Stimulated activated CD8-positive, alpha-beta memory T cell treated with anti-CD3 and anti-CD28 coated beads, Interleukin-12 subunit alpha, Interleukin-12 subunit beta, amount 100 ng/mL, for 24 hours (primary cell): ENCODE measurements around the gene SMG6.

ENCODE experiments used
- DNase-seq: peaks from one replicate; pipeline ENCODE4 v3.0.0-alpha.2; 2020; ENCODE audit errors: extremely low read depth

Gene SMG6

GRCh38 chr17:2105663-2106062, 197.9 kb downstream of the SMG6 start:
- no peak for DNase-seq

DNA sequence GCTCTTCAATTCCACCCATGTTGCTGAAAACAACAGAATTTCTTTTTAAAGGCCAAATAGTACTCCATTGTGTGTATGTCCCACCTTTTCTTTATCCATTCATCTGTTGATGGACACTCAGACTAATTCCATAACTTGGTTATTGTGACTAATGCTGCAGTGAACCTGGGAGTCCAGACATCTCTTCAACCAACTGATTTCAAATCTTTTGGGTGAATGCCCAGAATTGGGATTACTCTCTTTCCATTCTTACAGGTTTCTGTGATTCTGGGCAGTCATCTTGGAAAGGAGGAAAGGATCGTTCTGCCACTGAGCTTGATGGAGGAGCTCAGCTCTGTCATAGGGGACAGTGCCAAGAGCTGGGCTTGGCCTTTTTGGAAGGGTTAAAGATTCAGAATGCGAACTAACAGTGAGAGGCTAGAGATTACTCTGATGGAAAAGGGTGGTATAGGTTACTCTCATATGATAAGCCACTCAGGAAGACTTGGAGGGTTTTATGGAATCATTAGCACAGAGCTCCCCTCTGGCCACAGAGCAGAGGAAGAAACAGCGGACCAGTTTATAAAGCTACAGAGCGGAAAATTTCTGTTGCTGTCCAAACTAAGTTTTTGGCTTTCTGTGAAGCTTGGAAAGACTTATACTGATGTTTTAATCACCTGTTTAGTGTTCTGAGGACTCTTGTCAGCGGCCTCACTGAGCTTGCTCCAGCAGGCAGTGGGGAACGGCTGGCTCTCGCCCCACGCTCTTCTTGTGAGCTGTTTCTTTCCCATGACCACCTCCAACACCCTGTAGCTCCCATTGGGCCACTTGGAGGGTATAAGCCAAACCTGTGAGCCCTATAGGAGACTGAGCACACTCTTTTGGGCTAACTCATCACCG, 200.4 kb downstream of the SMG6 start:
- DNase-seq: no peak

- DNase-seq: no peak
Observed at GRCh38 chr17:2101448-2102257, 201.9 kb downstream of the SMG6 start.

DNA sequence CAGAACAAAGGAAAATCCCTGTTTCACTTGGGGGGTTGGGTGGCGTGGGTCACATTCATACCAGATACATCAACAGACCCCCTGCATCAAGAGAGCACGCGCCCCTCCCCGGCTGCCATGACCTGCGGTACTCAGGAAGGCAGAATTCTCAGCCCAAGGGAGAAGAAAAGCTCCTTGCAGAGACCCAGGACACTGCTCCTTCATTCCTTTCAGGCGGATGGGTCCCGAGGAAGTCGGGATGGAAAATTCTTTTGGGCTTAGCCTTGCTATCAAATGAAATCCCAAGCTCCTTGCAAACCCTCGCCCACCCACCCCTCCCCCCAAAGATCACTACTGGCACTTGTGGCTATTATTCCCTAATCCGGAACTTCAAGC, 208.1 kb downstream of the SMG6 start:
- DNase-seq: no peak

DNA sequence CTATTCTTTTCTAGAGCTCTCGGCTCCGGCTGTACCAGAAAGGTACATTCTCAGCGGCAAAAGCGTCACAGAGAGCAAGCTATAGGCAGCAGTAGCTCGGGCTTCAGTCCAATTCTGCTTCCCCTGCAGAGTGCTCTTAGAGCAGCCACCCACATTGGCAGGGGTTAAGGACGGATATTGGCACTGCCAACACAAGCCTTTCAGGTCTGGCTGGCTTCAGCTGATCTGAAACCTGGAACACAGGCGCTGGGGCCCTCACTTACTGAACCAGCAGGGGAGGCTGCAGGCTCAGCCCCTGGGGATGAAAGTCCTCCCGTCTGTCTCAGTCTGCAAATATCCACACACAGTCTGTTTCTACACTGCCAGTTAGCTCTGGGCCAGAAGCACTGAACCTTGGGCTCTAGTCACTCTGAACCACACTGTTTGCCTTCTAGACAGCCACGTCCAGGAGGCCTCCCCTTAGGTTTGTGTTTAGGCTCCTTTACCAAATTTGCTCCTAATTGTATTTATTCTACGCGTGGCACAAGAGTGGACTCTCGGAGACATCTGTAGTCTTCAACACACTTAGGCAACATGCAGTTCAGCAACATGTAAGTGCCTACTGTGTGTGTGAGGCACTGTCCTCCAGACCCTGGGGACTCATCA, 208.6 kb downstream of the SMG6 start:
- no peak for DNase-seq

DNA sequence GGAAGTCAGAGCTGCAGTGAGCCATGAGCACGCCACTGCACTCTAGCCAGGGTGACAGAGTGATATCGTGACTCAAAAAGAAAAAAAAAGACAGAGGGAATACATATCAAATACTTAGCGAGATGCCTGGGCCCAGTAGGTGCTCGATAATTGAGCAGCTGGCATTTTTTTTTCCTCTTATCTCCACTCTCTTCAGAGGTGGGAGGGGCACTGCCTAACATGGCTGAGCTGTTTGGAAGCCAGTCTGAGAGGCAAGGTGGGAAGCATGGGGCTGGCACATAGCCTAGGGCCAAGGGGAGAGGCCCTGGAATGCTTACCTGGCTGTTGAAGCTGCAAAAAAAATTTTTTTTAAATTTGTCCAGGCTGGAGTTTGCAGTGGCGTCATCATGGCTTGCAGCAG, 210.2 kb downstream of the SMG6 start:
- no peak for DNase-seq

DNA sequence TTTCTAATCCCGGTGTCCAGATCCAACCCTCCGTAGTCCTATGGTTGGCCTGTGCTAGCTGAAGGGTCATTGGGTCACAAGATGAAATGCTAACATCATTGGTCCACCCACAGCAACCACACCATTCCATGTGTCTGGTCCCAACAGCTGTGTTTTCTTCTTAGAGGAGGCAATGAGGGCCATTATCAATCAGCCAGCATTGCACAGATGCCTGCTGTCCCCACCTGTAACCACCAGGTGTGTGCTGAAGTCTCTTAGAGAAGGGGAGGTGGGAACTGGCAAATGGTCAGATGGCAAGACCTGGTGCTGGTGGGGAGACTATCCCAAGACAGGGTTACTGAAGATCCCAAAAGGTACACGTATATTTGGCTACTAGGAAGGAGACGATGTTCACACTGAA, 211.3 kb downstream of the SMG6 start:
- no peak for DNase-seq

- DNase-seq: no peak
Observed at GRCh38 chr17:2090804-2091534, 212.6 kb downstream of the SMG6 start.

DNA sequence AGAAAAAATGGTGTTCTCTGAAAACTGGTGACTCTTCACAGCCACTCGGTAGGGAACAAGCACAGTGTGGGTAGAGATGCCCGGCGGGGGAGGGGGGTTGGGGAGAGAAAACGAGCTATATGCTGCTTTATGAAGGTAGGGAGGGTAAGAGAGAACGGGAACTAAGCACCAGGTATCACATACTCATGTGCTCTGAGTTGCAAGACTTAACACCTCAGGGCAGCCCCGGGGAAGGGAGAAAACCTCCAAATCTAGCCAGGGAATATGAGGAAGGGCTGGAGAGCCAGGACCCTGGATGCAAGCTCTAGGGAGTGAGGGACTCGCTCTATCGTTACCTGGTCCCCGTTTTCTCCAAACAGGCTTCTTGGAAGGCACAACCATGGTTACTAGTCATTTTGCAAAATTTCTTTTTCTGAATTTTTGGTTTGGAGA, 213.4 kb downstream of the SMG6 start:
- no peak for DNase-seq

DNA sequence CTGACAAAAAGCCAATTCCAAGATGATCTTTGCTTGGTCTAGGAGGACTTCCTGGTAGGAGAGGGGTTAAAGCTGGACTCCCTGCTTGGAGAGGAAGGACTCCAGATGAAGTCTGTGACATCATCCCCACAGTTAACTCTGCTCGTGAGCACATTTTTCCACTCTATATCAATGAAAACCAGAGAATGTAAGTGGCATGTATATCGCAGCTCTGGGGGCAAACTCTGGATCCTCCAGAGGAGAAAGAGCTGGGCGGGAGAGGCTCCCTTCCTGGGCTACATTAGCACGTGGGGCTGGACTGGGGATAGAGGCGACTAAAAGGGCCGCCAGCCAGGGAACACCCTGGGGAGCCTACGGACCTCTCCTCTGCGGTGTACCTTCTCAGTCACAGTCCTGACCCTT, 214.6 kb downstream of the SMG6 start:
- no peak for DNase-seq

DNA sequence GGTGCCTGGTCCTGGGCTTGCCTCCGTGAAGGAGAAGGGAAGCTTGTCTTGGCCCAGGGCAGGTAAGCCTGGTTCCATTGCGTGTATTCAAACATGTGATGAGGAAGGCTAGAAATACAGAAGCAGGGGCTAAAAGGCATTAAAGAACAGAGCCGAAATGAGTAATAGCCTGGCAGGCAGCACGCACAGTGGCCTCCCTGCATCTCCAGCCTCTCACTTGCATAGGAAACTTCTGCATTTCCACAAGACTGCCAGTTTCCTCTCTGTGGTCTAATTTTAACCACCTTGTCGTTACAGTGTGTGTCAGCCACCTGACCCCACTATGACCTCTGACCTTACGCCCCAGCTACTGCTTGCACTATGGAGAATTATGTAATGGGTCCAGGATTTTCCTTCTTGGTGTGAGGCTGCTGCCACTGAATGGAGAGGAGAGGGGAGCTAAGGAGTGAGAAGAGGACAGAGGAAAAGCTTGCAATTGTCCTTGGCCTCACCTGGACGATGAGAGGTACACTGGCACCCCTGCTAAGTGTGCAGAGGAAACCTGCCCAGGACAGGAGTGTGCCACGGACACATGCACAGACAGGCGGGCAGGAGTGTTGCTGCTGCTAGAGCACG, 215.9 kb downstream of the SMG6 start:
- peak; percentile 31 for DNase-seq

DNA sequence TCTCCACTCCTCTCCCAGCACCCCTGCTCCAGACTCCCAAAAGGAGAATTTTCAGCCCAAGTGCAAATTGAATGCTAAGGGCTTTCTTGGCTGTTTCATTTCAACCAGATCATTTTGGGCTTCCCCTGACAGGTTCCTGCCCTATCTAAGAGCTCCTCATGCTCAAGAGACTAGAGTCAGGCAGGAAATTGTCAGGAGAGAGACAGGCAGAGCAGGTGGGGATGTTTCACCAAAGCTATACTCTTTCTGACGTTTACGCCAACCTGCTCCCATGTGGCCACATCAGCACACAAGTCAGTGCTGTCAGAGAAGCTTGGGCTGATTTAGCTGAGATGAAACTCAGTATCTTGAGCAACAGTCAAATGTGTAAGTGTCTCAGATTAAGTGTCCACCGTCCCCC, 217.3 kb downstream of the SMG6 start:
- no peak for DNase-seq

GRCh38 chr17:2085648-2085949, 218.0 kb downstream of the SMG6 start:
- no peak for DNase-seq

DNA sequence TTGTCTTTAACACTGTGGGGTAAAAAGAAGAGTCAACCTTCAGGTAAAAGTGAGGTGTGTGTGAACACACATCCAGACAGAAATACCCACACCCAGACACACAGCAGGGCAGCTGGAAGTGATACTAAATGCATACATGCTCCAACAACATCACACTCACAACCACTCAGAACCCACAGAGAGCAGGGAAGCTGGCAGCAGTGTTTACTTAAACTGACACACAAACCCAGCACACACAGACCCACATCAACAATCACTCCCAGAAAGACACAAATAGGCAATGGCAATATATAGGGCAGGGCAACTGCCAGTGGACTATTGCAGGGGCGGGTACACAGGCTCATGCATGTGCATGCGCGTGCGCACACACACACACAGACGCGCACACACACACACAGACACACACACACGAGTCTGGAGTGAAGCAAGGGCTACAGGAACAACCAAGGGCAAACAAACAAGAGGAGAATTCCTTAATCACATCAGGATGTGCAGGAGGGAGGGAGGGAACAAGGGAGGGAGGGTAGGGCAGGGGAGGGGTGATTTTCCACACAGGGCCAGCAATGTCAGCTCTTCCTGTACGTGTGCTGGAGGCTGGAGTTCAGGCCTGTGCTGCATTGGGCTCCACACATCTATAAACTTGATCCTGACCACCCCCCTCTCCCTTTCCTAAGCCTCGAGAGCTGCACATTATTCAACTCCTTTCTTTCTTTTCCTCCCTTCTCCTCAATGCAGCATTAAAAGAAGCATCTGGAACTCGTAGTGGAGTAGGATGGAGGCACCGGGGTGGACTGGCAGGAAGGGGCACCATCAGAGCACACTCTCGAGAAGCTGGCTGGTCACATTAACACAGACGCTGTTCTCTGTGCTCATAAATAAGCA, 218.6 kb downstream of the SMG6 start:
- no peak for DNase-seq

DNA sequence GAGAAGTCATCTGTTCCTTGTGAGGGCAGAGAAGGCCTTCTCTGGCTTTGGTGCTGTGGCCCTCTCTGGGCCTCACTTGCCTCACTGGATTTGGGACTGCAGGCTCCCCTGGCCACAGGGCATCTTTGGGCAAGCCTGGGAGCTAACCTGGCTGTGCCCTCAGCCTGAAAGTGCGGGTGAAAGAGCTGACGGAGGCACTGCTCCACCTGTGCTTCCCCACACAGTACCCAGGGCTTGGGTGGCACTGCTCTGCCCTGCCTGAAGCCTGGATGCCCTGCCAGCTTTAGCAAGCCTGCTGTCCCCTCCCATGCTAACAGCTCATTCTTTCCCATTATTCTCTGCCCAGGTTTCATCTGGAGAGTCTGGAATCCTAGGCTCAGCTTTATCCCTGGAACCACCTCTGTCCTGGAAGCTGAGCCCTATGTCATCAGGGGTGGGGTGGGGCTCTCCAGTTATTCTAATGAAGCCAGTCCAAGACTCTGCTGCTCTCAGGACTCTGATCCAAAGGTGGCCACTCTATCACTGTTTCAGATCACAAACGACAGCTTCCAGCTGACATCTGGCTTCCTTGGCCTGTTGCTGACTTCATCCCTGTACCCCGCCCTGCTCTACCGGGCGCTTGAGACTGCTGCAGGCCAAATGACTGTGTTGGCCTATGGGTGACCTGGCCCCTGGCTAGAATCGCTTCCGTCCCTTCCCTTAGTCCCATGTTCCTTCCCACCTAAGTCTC, 219.4 kb downstream of the SMG6 start:
- no peak for DNase-seq

DNA sequence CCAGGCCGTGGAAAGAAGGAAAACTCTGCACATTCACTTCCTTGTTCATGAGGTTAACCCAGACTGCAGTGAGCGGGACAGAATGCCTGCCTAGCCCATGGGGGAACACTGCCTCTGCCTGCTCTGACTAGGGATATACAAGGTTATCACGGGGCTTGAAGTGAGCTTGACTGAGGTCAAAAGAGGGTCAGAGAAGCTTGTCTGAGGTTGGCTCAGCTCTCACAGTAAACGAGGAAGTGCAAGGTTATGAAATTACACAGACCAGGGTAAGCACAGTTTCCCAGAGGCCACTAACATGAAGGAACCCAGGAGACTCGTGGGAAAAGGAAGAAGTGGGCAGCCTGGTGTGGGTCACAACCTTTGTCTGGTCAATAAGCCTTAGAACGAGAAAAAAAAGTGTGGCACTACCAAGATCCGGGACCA, 220.0 kb downstream of the SMG6 start:
- no peak for DNase-seq

- no peak for DNase-seq
Observed at GRCh38 chr17:2082003-2082781, 221.4 kb downstream of the SMG6 start.

GRCh38 chr17:2081564-2081963, 222.0 kb downstream of the SMG6 start:
- DNase-seq: no peak

DNA sequence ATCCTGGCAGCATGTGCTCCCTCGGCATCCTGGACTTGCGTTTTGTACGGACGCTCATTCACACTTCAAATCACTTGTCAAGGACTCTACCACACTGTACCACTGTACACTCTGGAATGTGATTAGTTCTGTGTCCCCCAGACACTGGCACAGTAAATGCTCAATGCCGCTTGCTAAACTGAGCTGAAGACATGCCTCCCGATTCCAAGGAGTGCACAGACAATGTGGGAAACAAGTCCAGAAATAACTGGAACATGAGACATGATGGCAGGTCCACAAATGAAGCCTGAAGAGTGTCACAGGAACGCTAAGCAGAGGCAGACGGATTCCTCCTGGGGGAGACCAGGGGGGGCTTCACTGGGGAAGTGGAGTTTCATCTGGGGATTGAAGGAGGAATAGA, 226.5 kb downstream of the SMG6 start:
- DNase-seq: no peak
